ENCODE data around the gene LDB3. TPM values are rescaled to one million over a fixed set of nuclear protein-coding genes. Genes with fewer than 3 reads are reported as not detected.

LDB3 gene
- total and polyA plus RNA-seq, 11 donors: 165 to 1,759 (median 1,273) TPM

GRCh38 chr10:86670290-86670811 lies 2.0 kb downstream of the LDB3 start:
- 43 to 72% (median 49%) methylated on average over 7 to 8 of the region's 8 CpGs for WGBS, 4 donors
- peaks cover 2 to 68% (median 25%) of the 10 kb centered on the region in 12 donors for H3K4me1 ChIP-seq
- H3K9me3 ChIP-seq: no peaks in the 10 kb centered on the region
- ATAC-seq: peak in 3 of 4 donors; percentile 0 to 8 (median 3)
- H3K36me3 ChIP-seq: peaks cover 0 to 20% (median 7%) of the 10 kb centered on the region in 9 donors
- TF ChIP-seq CTCF (IDR thresholded peaks at IDR 0.05) (no peak), POLR2A (IDR thresholded peaks at IDR 0.05) (peak in 1 of 2 donors; percentile 34)
- no peaks in the 10 kb centered on the region for H3K27me3 ChIP-seq
- peak in 4 of 5 donors; percentile 60 to 72 (median 64) for DNase-seq
- intact Hi-C loops (cut with DNase I): loop anchor here in 1 of 10 donors (10.0 kb wide), 1 partner anchor 76 kb away; no protein-coding TSS in a partner anchor
- peak overlapping the region; percentile 38 to 89 (median 65) for H3K4me3 ChIP-seq
- H3K27ac ChIP-seq: peak overlapping the region; percentile 87 to 100 (median 96)

- ATAC-seq (no peak), DNase-seq (peak in 2 of 5 donors; percentile 25 to 32)
- H3K4me3 ChIP-seq: peak overlapping the region; percentile 38 to 89 (median 65)
- H3K27ac ChIP-seq: peak overlapping the region; percentile 87 to 100 (median 96)
- no peaks in the 10 kb centered on the region for H3K9me3 ChIP-seq
- TF ChIP-seq CTCF (IDR thresholded peaks at IDR 0.05) (no peak), POLR2A (IDR thresholded peaks at IDR 0.05) (no peak)
- intact Hi-C loops (cut with DNase I): loop anchor here in 1 of 10 donors (10.0 kb wide), 1 partner anchor 76 kb away; no protein-coding TSS in a partner anchor
- peaks cover 2 to 68% (median 25%) of the 10 kb centered on the region in 12 donors for H3K4me1 ChIP-seq
- H3K27me3 ChIP-seq: no peaks in the 10 kb centered on the region
- peaks cover 0 to 23% (median 11%) of the 10 kb centered on the region in 9 donors for H3K36me3 ChIP-seq
- 53 to 59% (median 55%) methylated on average over 7 to 8 of the region's 8 CpGs; no CpG with 5 or more reads in 1 of the 4 donors for WGBS, 4 donors
Observed at GRCh38 chr10:86670876-86671275, 2.6 kb downstream of the LDB3 start.

GRCh38 chr10:86671419-86671818 lies 3.1 kb downstream of the LDB3 start:
- no peaks in the 10 kb centered on the region for H3K9me3 ChIP-seq
- intact Hi-C loops (cut with DNase I): loop anchor here in 1 of 10 donors (10.0 kb wide), 1 partner anchor 77 kb away; no protein-coding TSS in a partner anchor
- H3K36me3 ChIP-seq: peaks cover 0 to 23% (median 11%) of the 10 kb centered on the region in 9 donors
- DNase-seq (peak in 2 of 5 donors; percentile 56 to 65), ATAC-seq (no peak)
- 33 to 61% (median 41%) methylated on average over 3 of the region's 3 CpGs for WGBS, 4 donors
- H3K4me1 ChIP-seq: peaks cover 2 to 68% (median 25%) of the 10 kb centered on the region in 12 donors
- H3K4me3 ChIP-seq: peak overlapping the region; percentile 38 to 89 (median 65)
- H3K27me3 ChIP-seq: no peaks in the 10 kb centered on the region
- peak overlapping the region; percentile 87 to 100 (median 96) for H3K27ac ChIP-seq
- TF ChIP-seq CTCF (IDR thresholded peaks at IDR 0.05) (no peak), POLR2A (IDR thresholded peaks at IDR 0.05) (no peak)

GRCh38 chr10:86671985-86672710 lies 3.8 kb downstream of the LDB3 start:
- no peaks in the 10 kb centered on the region for H3K27me3 ChIP-seq
- peaks cover 2 to 68% (median 24%) of the 10 kb centered on the region in 12 donors for H3K4me1 ChIP-seq
- H3K4me3 ChIP-seq: peak overlapping the region; percentile 38 to 89 (median 65)
- peak; percentile 71 to 88 (median 85) for DNase-seq
- no peak for TF ChIP-seq CTCF (IDR thresholded peaks at IDR 0.05)
- TF ChIP-seq POLR2A (IDR thresholded peaks at IDR 0.05): peak in 1 of 2 donors; percentile 47
- peak overlapping the region; percentile 87 to 100 (median 96) for H3K27ac ChIP-seq
- peak; percentile 3 to 29 (median 18) for ATAC-seq
- peaks cover 0 to 23% (median 11%) of the 10 kb centered on the region in 9 donors for H3K36me3 ChIP-seq
- no peaks in the 10 kb centered on the region for H3K9me3 ChIP-seq
- WGBS, 4 donors: 6 to 31% (median 22%) methylated on average over 10 to 12 of the region's 12 CpGs
- intact Hi-C loops (cut with DNase I): loop anchor here in 1 of 10 donors (10.0 kb wide), 1 partner anchor 77 kb away; no protein-coding TSS in a partner anchor

Data from heart left ventricle (tissue), 16 donors.